GM12864 (cell line): ENCODE data around the gene SPZ1.
"Not testable (repeated sequence)": the region's sequence is repeated elsewhere in the genome, so short reads cannot be mapped to it uniquely, and the experiment has no call there.

Experiments used
- DNase-seq: peaks from one replicate; pipeline ENCODE4 v3.0.0-alpha.2; 2011; ENCODE audit warnings: low read depth
- H3K4me3 ChIP-seq: 2 replicates; pipeline ENCODE4 v1.5.1; 2011; ENCODE audit warnings: mild to moderate bottlenecking, low read depth, low read length, control low read depth
- TF ChIP-seq, protein P1 (sequence below): IDR thresholded peaks from 2 replicates; pipeline ENCODE4 v1.5.1; 2011; ENCODE audit warnings: low read depth, mild to moderate bottlenecking, moderate library complexity, low read length, control low read depth, inconsistent platforms; ENCODE audit errors: missing control alignments

The SPZ1 gene

DNA sequence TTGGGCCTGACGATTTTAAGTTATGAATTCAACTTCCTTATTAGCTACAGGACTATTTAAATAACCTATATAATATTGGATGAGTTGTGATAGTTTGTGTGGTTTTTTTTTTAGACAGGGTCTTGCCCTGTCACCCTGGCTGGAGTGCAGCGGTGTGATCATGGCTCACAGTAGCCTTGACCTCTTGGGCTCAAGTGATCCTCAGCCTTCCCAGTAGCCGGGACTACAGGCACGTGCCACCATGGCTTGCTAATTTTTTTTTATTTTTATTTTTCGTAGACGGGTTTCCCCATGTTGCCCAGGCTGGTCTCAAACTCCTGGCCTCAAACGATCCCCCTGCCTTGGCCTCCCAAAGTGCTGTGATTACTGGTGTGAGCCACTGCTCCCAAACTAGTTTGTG, 17.6 kb downstream of the SPZ1 start:
- H3K4me3 ChIP-seq: no peak overlapping the region

DNA sequence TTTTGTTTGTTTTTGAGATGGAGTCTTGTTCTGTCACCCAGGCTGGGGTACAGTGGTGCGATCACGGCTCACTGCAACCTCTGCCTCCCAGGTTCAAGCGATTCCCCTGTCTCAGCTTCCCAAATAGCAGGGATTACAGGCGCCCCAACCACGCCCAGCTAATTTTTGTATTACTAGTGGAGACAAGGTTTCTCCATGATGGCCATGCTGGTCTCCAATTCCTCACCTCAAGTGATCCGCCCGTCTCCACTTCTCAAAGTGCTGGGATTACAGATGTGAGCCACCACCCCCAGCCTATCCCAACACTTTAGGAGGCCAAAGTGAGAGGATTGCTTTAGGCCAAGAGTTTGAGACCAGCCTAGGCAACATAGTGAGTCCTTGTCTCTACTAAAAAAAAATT, 19.3 kb downstream of the SPZ1 start:
- TF ChIP-seq, protein P1, sequence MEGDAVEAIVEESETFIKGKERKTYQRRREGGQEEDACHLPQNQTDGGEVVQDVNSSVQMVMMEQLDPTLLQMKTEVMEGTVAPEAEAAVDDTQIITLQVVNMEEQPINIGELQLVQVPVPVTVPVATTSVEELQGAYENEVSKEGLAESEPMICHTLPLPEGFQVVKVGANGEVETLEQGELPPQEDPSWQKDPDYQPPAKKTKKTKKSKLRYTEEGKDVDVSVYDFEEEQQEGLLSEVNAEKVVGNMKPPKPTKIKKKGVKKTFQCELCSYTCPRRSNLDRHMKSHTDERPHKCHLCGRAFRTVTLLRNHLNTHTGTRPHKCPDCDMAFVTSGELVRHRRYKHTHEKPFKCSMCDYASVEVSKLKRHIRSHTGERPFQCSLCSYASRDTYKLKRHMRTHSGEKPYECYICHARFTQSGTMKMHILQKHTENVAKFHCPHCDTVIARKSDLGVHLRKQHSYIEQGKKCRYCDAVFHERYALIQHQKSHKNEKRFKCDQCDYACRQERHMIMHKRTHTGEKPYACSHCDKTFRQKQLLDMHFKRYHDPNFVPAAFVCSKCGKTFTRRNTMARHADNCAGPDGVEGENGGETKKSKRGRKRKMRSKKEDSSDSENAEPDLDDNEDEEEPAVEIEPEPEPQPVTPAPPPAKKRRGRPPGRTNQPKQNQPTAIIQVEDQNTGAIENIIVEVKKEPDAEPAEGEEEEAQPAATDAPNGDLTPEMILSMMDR: no peak
- DNase-seq: no peak
- no peak overlapping the region for H3K4me3 ChIP-seq

More for the DNA sequence above, 17.6 kb downstream of the SPZ1 start:
- TF ChIP-seq, protein P1: no peak
- no peak for DNase-seq

DNA sequence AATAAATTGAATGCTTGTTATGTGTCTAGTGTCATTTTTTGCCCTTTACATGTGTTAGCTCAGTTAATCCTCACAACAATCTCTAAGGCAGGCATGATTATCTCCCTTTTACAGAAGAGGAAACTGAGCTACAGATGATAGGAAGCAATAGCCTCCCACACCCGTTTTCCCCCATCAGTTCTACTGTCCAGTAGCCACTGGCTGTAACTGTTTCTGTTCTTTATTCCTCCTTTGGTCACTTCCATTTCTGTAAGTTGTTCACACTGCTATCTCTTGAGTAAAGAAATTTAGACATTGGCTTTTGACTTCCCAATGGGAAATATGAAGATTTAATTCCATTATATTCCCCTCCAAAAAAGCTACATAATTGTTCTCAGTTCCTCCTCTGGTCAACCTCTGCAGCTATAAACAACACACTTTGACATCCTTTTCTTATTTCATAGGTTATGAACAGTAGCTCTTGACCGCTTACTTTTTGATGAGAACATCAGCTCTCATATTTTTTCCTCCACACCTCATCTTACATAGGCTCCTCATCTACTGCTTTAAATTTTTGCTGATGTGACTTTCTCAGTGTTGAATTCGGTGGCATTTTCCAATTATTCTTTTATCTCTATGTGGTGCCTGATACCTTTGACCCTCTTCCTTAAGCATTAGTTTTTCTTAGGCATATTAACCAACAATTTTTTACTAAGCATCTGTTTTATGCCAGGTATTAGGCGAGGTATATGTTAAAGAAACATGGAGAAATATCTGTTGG, 21.4 kb downstream of the SPZ1 start:
- no peak overlapping the region for H3K4me3 ChIP-seq
- TF ChIP-seq, protein P1: no peak

DNA sequence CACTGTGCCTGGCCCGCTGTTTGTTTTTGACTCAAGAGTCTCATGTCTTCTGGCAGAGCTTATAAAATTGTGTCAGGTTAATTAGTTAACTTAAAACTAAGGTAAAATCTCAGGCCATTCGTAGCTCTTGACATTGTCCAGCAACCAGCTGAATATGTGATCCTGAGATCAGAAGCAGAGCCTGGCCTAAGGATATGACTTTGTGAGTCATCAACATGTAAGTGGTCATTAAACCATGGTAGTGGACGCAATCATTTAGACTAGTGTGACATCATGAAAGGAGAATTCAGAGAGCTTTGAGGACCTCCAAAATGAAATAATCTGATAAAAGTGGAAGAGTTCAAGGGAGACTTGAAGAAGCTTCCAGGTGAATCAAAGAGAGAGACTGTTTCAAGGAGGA, 23.3 kb downstream of the SPZ1 start:
- TF ChIP-seq, protein P1: no peak
- no peak for DNase-seq
- no peak overlapping the region for H3K4me3 ChIP-seq

More for the DNA sequence above, 21.4 kb downstream of the SPZ1 start:
- DNase-seq: no peak

DNA sequence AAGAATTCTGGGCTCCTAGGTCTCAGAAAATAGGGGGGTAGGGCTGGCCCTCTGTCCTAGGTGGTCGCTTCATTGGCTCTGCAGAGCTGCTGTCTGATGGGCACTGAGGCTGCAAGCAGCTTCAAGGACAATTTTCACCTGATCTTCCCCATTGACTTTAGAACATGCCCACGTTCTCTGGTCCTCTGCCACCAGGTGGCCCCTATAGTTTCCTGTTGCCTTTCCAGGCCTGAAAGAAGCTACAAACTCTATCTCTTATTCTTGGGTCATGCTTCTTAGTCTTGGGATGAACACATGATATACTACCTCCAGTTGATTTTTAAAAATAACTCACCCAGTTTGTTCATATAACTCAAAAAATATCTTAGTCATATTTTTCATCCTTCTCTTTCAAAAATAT, 26.3 kb downstream of the SPZ1 start:
- no peak overlapping the region for H3K4me3 ChIP-seq
- DNase-seq: no peak
- TF ChIP-seq, protein P1: peak; percentile 59

DNA sequence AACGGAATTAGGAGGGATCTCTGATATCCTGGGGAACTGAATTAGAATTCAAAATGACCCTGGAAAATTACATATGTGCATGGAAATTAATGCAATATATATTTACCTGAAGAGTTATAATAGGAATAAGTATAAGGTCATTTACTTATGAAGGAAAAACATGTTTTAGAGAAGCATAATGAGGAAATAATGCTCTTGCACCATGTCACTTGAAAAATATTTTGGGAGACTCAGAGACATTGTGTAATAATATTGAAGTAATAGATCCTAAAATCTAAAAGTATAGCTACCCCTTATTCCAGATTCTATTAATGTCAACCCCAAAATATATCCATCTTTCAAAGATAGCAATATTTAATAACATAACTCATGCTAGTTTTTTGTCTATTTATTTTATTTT, 28.4 kb downstream of the SPZ1 start:
- no peak overlapping the region for H3K4me3 ChIP-seq
- TF ChIP-seq, protein P1: no peak
- no peak for DNase-seq

DNA sequence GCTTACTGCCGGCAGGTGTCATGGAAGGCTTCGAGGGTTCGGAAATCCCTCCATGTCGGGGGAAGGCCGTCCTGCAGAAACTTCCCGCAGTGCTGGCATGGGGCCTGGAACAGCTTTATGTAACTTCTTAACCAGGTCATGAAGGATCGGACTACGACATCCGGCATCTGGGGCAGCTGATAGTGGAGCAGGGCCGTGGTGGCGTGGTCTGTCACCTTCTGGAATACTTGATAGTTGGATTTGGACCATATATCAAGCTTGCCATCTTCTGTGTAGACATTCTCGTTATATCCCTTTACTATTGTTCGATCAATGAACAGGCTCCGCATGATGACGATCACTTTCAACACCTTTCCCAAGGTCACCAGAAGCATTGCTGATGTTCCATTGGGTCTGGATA, 31.2 kb downstream of the SPZ1 start:
- H3K4me3 ChIP-seq, DNase-seq: not testable (repeated sequence)
